ENCODE results near the gene IFIT2.
"Not testable (repeated sequence)": the region's sequence is repeated elsewhere in the genome, so short reads cannot be mapped to it uniquely, and the experiment has no call there.

IFIT2 gene

DNA sequence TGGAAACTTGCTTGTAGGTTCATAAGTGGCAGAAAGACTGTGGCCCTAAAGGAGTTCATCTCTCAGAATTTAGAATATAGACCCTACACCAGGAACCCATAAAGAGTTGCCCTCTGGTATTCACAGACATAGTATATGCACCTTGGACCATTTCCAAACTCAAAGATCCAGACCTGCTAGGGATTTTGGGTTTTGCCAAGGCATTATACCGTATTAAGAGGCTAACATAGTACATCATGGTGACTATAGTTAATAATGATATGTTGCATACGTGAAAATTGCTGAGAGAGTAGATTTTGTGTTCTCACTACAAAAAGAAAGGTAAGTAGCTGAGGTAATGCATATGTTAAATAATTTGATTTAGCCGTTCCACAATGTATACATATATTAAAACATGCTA, 39.8 kb downstream of the IFIT2 start:
- no peak for DNase-seq (ENCODE audit: low read depth in 2 of 2)

DNA sequence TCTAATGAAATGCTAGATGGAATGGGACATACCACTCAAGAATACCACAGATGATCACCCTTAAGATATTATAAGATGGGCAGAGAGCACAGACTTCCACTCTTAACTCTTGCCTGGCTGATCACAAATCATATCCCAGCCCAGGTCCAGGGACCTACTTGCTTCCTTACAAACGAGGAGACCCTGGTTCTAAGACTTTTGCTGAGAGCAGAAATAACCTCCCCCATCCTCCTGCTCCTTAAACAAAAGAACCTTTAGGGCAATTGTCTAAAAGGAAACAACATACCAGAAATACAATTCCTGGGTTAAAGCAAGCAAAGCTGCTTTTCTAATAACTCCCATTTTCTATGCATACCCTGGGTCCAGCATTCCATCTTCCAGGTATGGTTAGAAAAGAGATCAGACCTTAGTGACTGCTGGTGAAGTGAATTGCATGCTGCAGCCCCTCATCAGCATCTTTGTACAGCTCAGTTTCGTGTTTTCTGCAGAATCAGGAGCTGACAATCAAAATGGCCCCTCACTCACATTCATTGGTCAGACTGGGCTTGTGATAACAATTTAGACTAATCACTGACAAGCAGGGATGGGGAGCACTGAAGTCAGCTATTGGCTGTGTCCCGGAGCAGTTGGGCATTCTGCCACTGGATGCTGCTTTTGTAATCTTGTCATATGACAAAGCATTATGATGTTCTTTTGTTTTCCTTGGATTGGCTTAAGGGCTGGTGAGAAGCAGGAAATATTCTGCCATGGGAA, 40.5 kb downstream of the IFIT2 start:
- DNase-seq (ENCODE audit: low read depth in 2 of 2), result no peak

DNA sequence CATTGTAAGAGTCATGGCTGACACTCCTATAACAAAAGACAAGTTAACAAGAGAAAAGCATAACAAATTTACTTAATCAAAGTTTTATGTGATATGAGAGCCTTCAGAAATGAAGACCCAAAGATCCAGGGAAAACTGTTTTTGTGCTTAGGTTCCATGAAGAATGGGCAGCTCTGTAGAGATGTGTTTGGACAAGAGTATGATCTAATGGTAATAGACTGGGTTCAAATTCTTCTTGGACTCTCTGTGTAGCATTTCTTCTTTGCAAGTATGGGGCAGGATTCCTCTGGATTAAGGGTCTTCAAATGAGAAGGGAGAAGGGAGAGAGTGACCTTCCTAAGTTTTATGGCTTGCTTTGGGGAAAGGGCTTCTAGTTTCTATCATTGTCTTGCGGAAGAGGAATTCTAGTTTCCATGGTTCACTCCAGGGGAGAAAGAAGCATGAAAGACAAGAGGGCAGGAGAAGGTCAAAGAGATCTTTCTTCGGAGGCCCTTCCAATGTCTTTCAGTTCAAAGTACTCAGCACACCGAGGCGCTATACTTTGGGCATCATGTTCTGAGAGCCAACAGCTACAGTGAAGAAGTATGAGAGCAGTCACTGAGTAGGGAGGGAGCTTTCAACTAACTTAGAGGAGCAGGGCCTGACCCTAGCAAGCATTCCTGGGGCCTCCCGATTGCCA, 41.4 kb downstream of the IFIT2 start:
- DNase-seq (ENCODE audit: low read depth in 2 of 2), result no peak

DNA sequence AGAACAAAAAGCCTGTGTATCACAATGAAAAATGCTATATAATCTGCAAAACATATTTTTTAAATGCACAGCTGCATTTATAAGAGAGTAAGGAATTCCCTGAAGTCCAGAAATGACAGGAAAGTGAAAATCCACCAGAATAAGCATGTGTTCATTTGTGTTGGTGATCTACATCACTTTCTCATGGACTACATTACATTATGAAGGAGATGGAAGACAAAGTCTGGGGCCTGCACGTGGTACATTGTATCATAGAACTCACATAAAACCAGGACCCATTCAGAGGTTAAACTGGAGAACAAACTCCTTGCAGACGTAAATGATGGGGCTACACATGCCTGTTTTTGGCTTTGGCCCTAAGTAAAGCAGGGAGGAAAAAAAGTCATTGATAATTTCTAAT, 42.3 kb downstream of the IFIT2 start:
- DNase-seq (ENCODE audit: low read depth in 2 of 2), result no peak

DNA sequence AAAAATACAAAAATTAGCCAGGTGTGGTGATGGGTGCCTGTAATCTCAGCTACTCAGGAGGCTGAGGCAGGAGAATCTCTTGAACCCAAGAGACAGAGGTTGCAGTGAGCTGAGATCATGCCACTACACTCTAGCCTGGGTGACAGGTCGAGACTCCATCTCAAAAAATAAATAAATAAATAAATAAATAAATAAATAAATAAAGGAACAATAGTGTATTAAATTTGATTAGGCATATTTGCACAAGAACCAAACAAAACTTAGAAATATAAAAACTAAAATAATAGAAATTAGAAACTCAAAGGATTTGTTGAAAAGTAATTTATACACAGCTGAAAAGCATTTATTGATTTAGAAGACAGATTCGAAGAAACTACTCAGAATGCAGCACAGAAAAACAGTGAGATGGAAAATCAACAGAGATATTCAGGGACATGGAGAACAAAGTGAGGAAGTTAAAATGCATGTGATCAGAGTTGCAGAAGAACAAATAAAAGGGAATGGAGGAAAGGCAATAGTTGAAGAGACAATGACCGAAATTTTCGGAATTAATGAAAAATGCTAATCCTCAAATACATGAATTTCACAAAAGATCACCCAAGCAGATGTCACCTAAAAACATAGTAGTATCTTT, 43.6 kb downstream of the IFIT2 start:
- DNase-seq (ENCODE audit: low read depth in 2 of 2), result no peak

DNA sequence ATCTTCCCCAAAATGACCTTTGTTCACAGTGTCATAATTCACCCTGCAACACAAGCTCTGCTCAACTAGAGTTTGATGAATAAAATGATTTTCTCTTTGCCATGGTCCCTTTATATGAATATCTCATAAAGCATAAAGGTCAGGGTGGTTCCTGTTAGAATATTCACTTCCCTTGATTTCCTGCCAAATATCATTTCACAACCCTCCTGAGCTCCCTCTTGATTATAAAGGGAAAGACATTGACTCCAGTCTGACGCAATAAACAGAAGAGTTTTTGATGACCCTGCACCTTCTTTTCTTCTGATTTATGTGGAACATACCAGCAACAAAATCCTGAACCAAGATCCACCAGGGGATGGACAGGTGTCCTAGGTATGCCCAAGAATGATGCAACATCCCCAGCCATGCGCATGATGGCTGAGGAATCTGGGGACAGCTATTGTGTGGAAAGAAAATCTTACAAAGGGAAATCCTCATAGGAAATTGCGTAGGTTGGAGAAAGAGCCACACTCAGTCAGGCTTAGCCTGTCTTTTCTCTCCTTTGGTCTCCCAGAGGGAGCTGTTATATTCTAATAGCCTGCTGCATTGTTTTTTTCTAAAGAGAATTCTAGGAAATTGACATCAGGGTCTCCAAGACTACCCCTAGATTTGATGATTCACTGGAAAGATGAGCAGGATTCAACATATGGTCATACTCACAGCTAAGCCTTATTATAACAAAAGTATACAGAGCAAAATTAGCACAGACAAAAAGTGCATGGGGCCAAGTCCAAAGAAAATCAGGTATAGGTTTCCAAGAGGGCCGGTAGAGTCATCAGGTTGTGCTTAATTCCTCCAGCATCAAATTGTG, 44.8 kb downstream of the IFIT2 start:
- no peak for DNase-seq (ENCODE audit: low read depth in 2 of 2)

DNA sequence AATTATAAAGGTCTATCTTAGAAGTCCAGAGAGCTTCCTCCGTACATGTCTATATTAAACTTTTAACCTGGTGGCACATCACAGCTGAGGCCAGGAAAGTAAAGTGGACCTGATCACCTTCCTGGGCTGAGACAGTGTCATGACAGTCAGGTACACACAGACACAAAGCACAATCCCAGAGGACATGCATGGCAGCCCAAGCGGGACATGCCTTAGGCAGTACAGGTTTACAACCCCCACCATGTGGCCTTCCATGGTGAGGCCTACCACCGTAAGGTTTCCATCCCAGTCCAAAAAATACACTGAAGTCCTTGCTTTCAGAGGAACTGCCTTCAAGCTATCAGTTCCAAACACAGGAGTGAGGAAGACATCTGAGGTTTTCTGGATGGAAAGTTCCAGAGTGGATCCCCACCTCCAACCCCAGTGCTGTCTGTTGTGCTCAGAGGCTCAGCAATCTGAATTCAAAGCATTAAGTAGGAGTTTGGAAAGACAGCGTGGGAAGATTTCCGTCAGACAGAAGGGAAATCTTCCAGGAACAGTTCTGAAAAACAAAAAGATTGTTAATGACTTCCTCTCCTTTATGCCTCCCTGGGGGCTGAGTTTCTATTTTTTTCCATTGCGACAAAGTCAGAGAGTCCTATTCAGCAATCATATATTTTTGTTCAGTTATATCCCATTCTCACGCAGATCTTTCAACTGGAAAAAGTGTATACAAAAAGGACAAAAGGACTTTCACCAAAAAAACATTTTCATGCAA, 46.0 kb downstream of the IFIT2 start:
- DNase-seq (ENCODE audit: low read depth in 2 of 2), result no peak

DNA sequence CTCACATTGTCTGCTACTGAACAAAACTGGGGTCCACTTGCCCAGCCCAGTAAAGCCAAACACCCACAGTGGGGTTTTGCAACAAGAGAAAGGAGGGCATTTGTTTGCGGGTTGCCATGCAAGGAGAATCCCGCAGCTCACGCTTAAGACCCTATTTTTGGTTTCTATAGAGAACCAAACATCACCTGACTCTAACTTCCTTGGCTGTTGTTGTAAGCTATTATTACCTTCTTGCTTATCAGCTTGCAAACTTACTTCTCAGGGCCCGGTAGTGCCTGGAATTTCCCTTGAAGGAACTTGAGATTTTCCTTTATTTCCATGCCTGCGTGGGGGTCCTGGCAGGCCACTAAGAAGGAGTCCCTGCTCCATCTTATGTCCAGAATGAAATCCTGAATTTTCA, 46.6 kb downstream of the IFIT2 start:
- DNase-seq (ENCODE audit: low read depth in 2 of 2), result no peak

DNA sequence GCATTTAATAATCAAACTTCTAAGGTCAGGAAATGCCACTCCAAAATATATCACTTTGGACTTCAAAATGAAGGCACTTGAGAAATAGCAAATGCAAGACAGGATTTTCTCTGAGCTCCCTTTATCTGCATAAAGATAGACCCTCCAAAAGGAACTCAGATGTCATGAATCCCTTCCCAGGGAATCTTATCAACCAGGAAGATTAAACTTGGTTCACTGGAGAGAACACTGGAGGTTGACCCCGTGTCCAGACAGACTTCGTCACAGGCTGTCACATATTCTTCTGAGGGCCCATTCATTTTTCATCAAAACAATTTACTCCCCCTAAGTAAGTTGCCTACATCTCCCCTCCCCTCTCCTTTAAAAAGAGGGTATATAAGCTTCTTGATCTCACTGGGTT, 47.1 kb downstream of the IFIT2 start:
- no peak for DNase-seq (ENCODE audit: low read depth in 2 of 2)

DNA sequence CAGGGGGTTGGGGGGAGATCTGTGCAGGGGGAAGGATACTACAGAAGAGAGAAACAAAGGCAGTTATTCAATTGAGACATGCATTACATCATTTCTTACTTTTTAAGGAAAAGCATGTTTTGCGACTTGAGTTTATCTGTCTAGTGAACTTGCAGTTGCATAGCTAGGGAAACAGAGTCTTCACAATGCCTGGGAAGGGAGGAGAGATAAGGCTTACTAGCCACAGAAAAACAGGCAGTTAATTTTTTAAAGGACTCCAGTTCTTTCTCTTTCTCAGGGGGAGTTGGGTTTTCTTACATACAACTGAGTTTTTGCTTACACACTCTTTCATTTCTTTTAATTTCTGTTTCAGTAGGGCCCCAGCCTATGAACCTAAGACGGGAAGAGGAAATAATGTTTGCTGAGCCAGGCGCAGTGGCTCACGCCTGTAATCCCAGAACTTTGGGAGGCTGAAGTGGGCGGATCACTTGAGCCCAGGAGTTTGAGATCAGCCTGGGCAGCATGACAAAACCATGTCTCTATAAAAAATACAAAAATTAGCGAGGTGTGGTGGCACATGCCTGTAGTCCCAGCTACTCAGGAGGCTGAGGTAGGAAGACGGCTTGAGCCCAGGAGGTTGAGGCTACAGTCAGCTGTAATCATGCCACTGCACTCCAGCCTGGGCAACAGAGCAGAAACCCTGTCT, 48.9 kb downstream of the IFIT2 start:
- DNase-seq (ENCODE audit: low read depth in 2 of 2), result not testable (repeated sequence)

DNA sequence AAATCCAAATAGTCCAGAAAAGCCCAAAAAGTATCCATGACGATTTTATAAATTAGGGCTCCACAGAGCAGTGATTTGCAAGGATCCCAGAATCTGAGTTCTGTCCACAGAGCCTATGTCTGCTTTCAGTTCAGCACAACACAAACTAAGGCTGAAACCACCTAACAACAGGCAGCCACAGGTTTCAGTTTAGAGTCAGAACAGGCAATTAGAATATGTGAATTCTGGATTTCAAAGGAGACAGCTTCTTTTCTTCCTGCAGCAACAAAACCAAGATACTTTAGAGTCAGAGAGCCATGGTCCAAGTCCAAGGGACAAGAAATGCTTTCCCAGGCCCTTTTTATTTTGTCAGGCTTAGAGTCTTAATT, 49.5 kb downstream of the IFIT2 start:
- DNase-seq (ENCODE audit: low read depth in 2 of 2), result no peak

DNA sequence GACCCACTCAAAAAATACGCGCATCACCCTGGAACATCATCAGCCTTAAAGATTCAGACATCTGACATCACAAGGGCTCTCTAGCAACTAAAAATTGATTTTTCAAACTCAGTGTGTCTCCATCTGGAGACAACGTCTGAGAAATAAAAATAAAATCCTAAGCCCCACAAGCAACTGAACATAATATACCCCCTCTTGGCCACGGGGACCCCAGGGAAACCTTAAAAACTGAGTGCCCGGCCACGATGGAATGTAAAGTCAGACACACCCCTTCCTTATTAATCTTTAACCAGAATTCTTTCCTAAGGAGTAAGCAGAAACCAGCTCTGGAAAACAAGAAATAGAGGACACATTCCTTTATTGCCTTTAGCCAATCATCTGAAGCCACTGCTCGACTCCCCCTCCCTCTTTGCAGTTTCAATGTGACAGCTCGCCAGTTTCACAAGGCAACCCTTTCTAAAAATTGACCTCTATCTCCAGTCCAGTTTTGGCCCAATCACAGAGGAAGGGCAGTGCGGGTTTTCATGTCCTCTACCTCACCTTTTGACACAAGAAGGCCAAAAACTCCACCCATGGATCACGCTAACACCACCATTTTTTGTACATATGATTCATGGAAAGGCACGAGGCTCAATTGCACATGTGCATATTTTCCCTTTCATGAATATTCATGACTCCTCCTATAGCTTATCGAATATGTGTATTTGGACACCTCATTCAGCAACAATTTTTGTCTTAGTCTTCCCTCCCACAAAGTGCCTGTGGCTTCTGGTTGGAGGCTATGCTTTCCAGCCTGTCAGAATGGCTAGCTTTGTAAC, 50.1 kb downstream of the IFIT2 start:
- no peak for DNase-seq (ENCODE audit: low read depth in 2 of 2)

DNA sequence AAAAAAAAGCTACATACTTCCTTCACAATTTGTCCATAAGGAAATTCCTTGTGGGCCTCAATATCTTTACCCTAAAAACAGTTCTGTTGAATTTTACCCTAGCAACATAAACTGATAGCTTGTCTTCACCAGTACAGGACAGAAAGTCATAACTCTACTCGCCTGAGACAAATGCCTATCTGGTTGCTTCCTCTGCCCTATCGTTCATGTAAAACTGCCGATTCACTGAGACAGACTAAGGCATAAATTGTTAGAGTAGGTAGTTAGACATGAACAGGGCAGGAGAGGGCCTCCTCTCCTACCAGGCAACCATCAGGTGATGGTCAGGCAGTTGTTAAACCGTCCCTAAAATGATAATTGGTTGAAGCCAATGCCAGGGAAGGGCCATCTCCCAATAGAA, 51.0 kb downstream of the IFIT2 start:
- no peak for DNase-seq (ENCODE audit: low read depth in 2 of 2)

DNA sequence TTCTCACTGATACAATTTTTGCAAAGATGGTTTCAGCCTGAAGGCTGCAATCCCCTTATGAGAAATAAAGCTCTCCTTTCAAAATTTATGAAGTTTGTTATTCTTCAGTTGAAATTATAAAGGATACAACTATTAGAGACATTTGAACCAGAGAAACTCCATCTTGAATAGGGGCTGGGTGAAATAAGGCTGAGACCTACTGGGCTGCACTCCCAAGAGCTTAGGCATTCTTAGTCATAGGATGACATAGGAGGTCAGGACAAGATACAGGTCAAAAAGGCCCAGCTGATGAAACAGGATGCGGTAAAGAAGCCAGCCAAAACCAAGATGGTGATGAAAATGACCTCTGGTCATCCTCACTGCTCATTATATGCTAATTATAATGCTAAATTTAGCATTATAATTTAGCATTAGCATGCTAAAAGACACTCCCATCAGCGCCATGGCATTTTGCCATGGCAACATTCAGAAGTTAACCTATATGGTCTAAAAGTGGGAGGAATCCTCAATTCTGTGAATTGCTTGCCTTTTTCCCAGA, 53.6 kb downstream of the IFIT2 start:
- DNase-seq (ENCODE audit: low read depth in 2 of 2), result no peak

DNA sequence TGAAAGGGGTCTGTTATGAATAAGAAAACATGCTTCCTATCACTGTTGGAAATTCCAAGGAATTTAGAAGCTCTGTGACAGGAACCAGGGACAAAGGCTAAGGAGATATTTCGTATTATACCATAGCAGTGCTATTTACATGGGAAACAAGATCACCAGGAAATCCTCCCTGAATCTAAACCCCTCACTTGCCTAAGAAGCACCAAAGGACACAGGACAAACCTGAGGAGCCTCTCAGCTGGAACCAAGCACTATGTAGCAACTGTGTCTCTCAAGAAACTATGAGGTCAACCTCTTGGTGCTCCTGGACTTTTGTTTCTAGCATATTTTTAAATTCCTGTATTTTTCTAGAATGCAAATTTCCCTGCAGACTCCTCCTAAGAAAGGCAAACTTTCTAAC, 55.2 kb downstream of the IFIT2 start:
- DNase-seq (ENCODE audit: low read depth in 2 of 2), result no peak

DNA sequence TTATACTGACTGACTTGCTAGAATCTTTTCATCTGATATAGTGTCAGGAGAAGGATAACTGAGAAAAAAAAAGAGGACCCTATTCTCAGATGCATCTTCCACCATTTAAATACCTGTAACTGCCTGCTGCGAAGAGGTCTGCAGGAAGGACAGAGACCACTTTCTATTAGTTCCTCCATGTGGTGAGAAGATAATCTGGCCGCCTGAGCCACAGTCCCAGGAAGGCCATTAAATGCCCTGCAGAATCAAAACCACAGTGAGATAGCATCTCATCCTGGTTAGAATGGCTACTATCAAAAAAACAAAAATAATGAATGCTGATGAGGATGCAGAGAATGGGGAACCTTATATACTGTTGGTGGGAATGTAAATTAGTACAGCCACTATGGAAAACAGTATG, 56.1 kb downstream of the IFIT2 start:
- no peak for DNase-seq (ENCODE audit: low read depth in 2 of 2)
